Sigmoid colon (tissue), 4 donors: ENCODE data around the gene BLNK.

Source experiments
- CTCF ChIP-seq, 4 experiments: fragments of 450-650 bp in 3 of 4; fragments of 200-600 bp in 1 of 4; IDR thresholded peaks; one replicate each; pipeline ENCODE4 v1.5.1; 2016 to 2019; ENCODE audit warnings: antibody characterized with exemption in 4 of 4, mild to moderate bottlenecking in 3 of 4, moderate library complexity in 2 of 4
- EP300 ChIP-seq, 4 donors: sonication (generic); formaldehyde crosslinking; IDR thresholded peaks; one replicate each; pipeline ENCODE4 v1.6.1; 2017; ENCODE audit warnings: antibody characterized with exemption in 4 of 4
- POLR2AphosphoS5 ChIP-seq, 4 donors: sonication (generic); formaldehyde crosslinking; IDR thresholded peaks; one replicate each; pipeline ENCODE4 v1.6.1; 2017; ENCODE audit warnings: antibody characterized with exemption in 4 of 4

GRCh38 chr10:96260014-96260413 lies 11.4 kb downstream of the BLNK start:
- TF ChIP-seq POLR2AphosphoS5 (IDR thresholded peaks at IDR 0.05): no peak
- TF ChIP-seq CTCF (IDR thresholded peaks at IDR 0.05): no peak
- no peak for TF ChIP-seq EP300 (IDR thresholded peaks at IDR 0.05)
